Measurements from ENCODE around the gene HIBADH. TPM values are rescaled to one million over a fixed set of nuclear protein-coding genes. Genes with fewer than 3 reads are reported as not detected.
A peak's percentile ranks its signal among the peaks of the same experiment; 100 is the strongest.

Gene HIBADH
- total RNA-seq: 10 to 100 TPM; 38.9 to 58.8 (median 52.2) TPM

GRCh38 chr7:27662490-27663205 is at the start of gene HIBADH:
TSS of gene HIBADH (minus strand) at chr7:27662883. CDS start at chr7:27662788, 95 bp downstream.
- H3K4me3 ChIP-seq: peak within 1 kb of the TSS; percentile 78 to 88

GRCh38 chr7:27712217-27712616 is 49.5 kb upstream of the HIBADH start:
- no peak for DNase-seq
- no peak overlapping the region for H3K4me3 ChIP-seq
- peaks cover 0 to 2% of the 10 kb centered on the region in 2 donors for H3K4me1 ChIP-seq
- no peak for TF ChIP-seq CTCF (IDR thresholded peaks at IDR 0.05)
- TF ChIP-seq POLR2A (IDR thresholded peaks at IDR 0.05): no peak
- H3K27ac ChIP-seq: no peak overlapping the region
- intact Hi-C loops (cut with DNase I; ENCODE audit: low total_unique reads): no loop called here
- no peaks in the 10 kb centered on the region for H3K27me3 ChIP-seq
- H3K9me3 ChIP-seq: no peaks in the 10 kb centered on the region
- H3K36me3 ChIP-seq: no peaks in the 10 kb centered on the region

More at GRCh38 chr7:27662490-27663205, at the start of gene HIBADH:
- peak; percentile 99 to 100 for DNase-seq
- H3K9me3 ChIP-seq: no peaks in the 10 kb centered on the region
- no peaks in the 10 kb centered on the region for H3K4me1 ChIP-seq
- intact Hi-C loops (cut with DNase I; ENCODE audit: low total_unique reads): loop anchor here (5.0 kb wide), 2 partner anchors 75 to 475 kb away; partner anchors contain the start of gene HOXA11
- H3K36me3 ChIP-seq: no peaks in the 10 kb centered on the region
- H3K27ac ChIP-seq: peak within 1 kb of the TSS; percentile 94 to 95
- TF ChIP-seq CTCF (IDR thresholded peaks at IDR 0.05): peak in 3 of 4 experiments; percentile 34 to 58 (median 38)
- peak; percentile 91 to 97 for TF ChIP-seq POLR2A (IDR thresholded peaks at IDR 0.05)
- H3K27me3 ChIP-seq: no peaks in the 10 kb centered on the region

GRCh38 chr7:27709137-27710075 is 46.7 kb upstream of the HIBADH start:
- Histone ChIP-seq H3K27me3 (no peaks in the 10 kb centered on the region), H3K9me3 (no peaks in the 10 kb centered on the region), H3K27ac (peak overlapping the region; percentile 44 to 63), H3K36me3 (no peaks in the 10 kb centered on the region), H3K4me3 (no peak overlapping the region), H3K4me1 (peaks cover 0 to 2% of the 10 kb centered on the region in 2 donors)
- intact Hi-C loops (cut with DNase I; ENCODE audit: low total_unique reads): no loop called here
- DNase-seq: peak in 1 of 2 donors; percentile 42
- TF ChIP-seq CTCF (IDR thresholded peaks at IDR 0.05) (no peak), POLR2A (IDR thresholded peaks at IDR 0.05) (no peak)

DNA sequence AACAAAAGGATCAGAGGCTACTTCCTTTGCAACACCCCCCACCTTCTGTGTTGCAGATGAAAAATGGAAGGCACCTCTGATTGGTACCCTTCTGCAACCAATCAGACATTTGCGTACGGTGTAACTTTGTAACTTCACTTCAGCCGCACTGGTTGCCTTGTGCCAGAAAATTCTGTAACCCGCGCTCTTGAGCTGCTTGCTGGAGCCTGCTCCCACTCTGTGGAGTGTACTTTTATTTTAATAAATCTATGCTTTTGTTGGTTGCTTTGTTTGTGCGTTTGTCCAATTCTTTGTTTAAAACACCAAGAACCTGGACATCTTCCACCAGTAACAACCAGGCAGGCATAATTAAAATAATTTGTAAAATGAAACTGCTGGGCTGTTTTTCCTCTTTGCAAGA is 45.8 kb upstream of the HIBADH start:
- no peaks in the 10 kb centered on the region for H3K36me3 ChIP-seq
- no peaks in the 10 kb centered on the region for H3K27me3 ChIP-seq
- DNase-seq: no peak
- H3K27ac ChIP-seq: peak overlapping the region in 1 of 2 donors; percentile 53
- H3K4me3 ChIP-seq: no peak overlapping the region
- H3K9me3 ChIP-seq: no peaks in the 10 kb centered on the region
- intact Hi-C loops (cut with DNase I; ENCODE audit: low total_unique reads): no loop called here
- no peak for TF ChIP-seq CTCF (IDR thresholded peaks at IDR 0.05)
- no peak for TF ChIP-seq POLR2A (IDR thresholded peaks at IDR 0.05)
- H3K4me1 ChIP-seq: peaks cover 0 to 2% of the 10 kb centered on the region in 2 donors
